ENCODE measurements around the gene EARS2. TPM values are rescaled to one million over a fixed set of nuclear protein-coding genes. Genes with fewer than 3 reads are reported as not detected.

Gene EARS2
- total RNA-seq, 4 donors from 2014 or later, result 8.4 to 39.6 (median 19.3) TPM

DNA sequence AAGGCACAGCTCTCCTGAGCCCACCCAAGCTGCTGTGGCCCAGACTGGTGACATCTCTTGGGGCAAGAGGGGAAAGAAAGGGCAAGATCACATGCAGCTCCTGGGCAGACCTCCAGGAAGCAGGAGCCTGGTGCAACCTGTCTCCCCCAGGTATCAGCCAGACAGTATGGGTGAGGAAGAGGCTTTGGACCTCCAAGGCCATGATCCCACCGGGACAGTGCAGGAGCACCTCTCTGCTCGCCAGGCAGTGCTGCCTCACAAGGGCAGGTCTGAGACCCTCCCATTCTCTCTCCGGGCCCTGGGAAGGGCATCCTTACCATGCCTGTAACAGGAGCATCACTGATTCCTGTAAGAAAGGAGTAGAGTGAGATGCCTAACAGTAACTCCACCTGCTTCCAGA, 78.6 kb downstream of the EARS2 start:
- intact Hi-C loops (cut with DNase I; ENCODE audit: low total_unique reads), result no loop called here
- Histone ChIP-seq H3K4me1 (no peaks in the 10 kb centered on the region), H3K4me3 (no peak overlapping the region), H3K9me3 (no peaks in the 10 kb centered on the region), H3K27ac (no peak overlapping the region), H3K27me3 (no peaks in the 10 kb centered on the region), H3K36me3 (peaks cover 2 to 99% of the 10 kb centered on the region in 2 donors)
- DNase-seq, result no peak
- in situ Hi-C loops (cut with MboI; ENCODE audit: low sequenced_read_pairs in 4 of 4), result no loop called here
- TF ChIP-seq CTCF (IDR thresholded peaks at IDR 0.05 in 4 of 5, conservative IDR thresholded peaks at IDR 0.05 in 1 of 5), result no peak
- no peak for ATAC-seq

- DNase-seq (no peak), ATAC-seq (no peak)
- H3K4me3 ChIP-seq, result no peak overlapping the region
- no peak for TF ChIP-seq CTCF (IDR thresholded peaks at IDR 0.05 in 4 of 5, conservative IDR thresholded peaks at IDR 0.05 in 1 of 5)
- TF ChIP-seq POLR2A (IDR thresholded peaks at IDR 0.05), result no peak
- H3K4me1 ChIP-seq, result no peaks in the 10 kb centered on the region
- H3K27ac ChIP-seq, result no peak overlapping the region
- intact Hi-C loops (cut with DNase I; ENCODE audit: low total_unique reads) (no loop called here), in situ Hi-C loops (cut with MboI; ENCODE audit: low sequenced_read_pairs in 4 of 4) (no loop called here)
- no peaks in the 10 kb centered on the region for H3K27me3 ChIP-seq
- H3K9me3 ChIP-seq, result no peaks in the 10 kb centered on the region
- peaks cover 2 to 79% of the 10 kb centered on the region in 2 donors for H3K36me3 ChIP-seq
Observed at GRCh38 chr16:23476289-23476688, 80.9 kb downstream of the EARS2 start.

Other genes with a start within 250 kb of the EARS2 start
- gene COG7, start 104.2 kb downstream of the EARS2 start, total RNA-seq, result 10 to 100 TPM in 1 of 4 donors, 1 to 10 TPM in 3; 6.6 to 12.9 (median 7.1) TPM
- gene GGA2, start 46.9 kb downstream of the EARS2 start, total RNA-seq, result 10 to 100 TPM; 31.0 to 79.9 (median 48.8) TPM
- gene UBFD1, start 377 bp upstream of the EARS2 start, total RNA-seq, result 100 to 1,000 TPM; 133 to 367 (median 317) TPM
- gene NDUFAB1, start 39.0 kb upstream of the EARS2 start, total RNA-seq, result 100 to 1,000 TPM; 166 to 400 (median 323) TPM
- gene PALB2, start 84.0 kb upstream of the EARS2 start, total RNA-seq, result 10 to 100 TPM in 1 of 4 donors, 1 to 10 TPM in 3; 6.0 to 11.0 (median 7.3) TPM
- 10 to 100 TPM; 22.9 to 34.4 (median 24.8) TPM for gene DCTN5, start 84.1 kb upstream of the EARS2 start, total RNA-seq
- gene PLK1, start 121.5 kb upstream of the EARS2 start, total RNA-seq, result 1 to 10 TPM in 2 of 4 donors, under 1 TPM in 2; 0.05 to 6.2 (median 0.91) TPM
- gene ERN2, start 155.9 kb upstream of the EARS2 start, total RNA-seq, result 1 to 10 TPM in 1 of 4 donors, not detected in 3; 1.1 TPM
- under 1 TPM in 1 of 4 donors, not detected in 3; 0.56 TPM for gene CHP2, start 197.7 kb upstream of the EARS2 start, total RNA-seq

All from gastrocnemius medialis (tissue), 4 donors.